CD1c-positive myeloid dendritic cell (primary cell): Measurements from ENCODE around the gene CRELD1.

ENCODE experiments used
- DNase-seq: peaks from one replicate; pipeline ENCODE4 v3.0.0-alpha.2; 2016; ENCODE audit errors: extremely low spot score

The CRELD1 gene

GRCh38 chr3:9903904-9904303, 29.7 kb upstream of the CRELD1 start:
- DNase-seq: no peak

- DNase-seq: no peak
These were observed 27.2 kb upstream of the CRELD1 start for GRCh38 chr3:9906480-9906879.

- DNase-seq: no peak
These were observed 25.3 kb upstream of the CRELD1 start for GRCh38 chr3:9908286-9908685.

GRCh38 chr3:9909221-9910013, 24.2 kb upstream of the CRELD1 start:
- no peak for DNase-seq

- DNase-seq: no peak
These were observed 21.8 kb upstream of the CRELD1 start for GRCh38 chr3:9911863-9912262.

GRCh38 chr3:9912294-9912935, 21.2 kb upstream of the CRELD1 start:
- DNase-seq: no peak

GRCh38 chr3:9913601-9914000, 20.0 kb upstream of the CRELD1 start:
- no peak for DNase-seq

- DNase-seq: no peak
These were observed 19.6 kb upstream of the CRELD1 start for GRCh38 chr3:9914011-9914410.

GRCh38 chr3:9914559-9915253, 18.9 kb upstream of the CRELD1 start:
- DNase-seq: no peak

- peak; percentile 73 for DNase-seq
These were observed 18.1 kb upstream of the CRELD1 start for GRCh38 chr3:9915254-9916141.

GRCh38 chr3:9916346-9916733, 17.3 kb upstream of the CRELD1 start:
- no peak for DNase-seq

- peak; percentile 70 for DNase-seq
These were observed 16.6 kb upstream of the CRELD1 start, which contains the start of gene IL17RC for GRCh38 chr3:9916734-9917680. TSS of gene IL17RC (plus strand) at chr3:9917098. CDS start at chr3:9917316, 218 bp downstream.

GRCh38 chr3:9917820-9918219, 15.8 kb upstream of the CRELD1 start:
- no peak for DNase-seq

GRCh38 chr3:9918261-9919038, 15.2 kb upstream of the CRELD1 start:
- no peak for DNase-seq

- no peak for DNase-seq
These were observed 5.5 kb upstream of the CRELD1 start for GRCh38 chr3:9928158-9928557.

GRCh38 chr3:9930804-9931418, 2.7 kb upstream of the CRELD1 start:
- no peak for DNase-seq

- no peak for DNase-seq
These were observed 1.1 kb upstream of the CRELD1 start for GRCh38 chr3:9932535-9932842.

GRCh38 chr3:9932843-9933560, 632 bp upstream of the CRELD1 start:
- peak; percentile 93 for DNase-seq

GRCh38 chr3:9934235-9934621, 594 bp downstream of the CRELD1 start:
- peak; percentile 15 for DNase-seq
